WTC11 (cell line): Measurements from ENCODE around the gene ADK.
"Not testable (repeated sequence)": the region's sequence is repeated elsewhere in the genome, so short reads cannot be mapped to it uniquely, and the experiment has no call there.

Experiments
- ATF1 ChIP-seq: sonication (generic); formaldehyde crosslinking; IDR thresholded peaks from 2 replicates; pipeline ENCODE4 v1.8.1; 2023; ENCODE audit warnings: mild to moderate bottlenecking, moderate library complexity, missing genetic modification reagents
- JUN ChIP-seq: sonication (generic); formaldehyde crosslinking; IDR thresholded peaks from 2 replicates; pipeline ENCODE4 v1.8.0; 2023; ENCODE audit warnings: mild to moderate bottlenecking, missing genetic modification reagents
- NR1H2 ChIP-seq: sonication (generic); formaldehyde crosslinking; IDR thresholded peaks from 2 replicates; pipeline ENCODE4 v1.9.0; 2021; ENCODE audit warnings: mild to moderate bottlenecking, moderate library complexity, missing genetic modification reagents
- ZBTB43 ChIP-seq: sonication (generic); formaldehyde crosslinking; IDR thresholded peaks from 2 replicates; pipeline ENCODE4 v1.8.1; 2023; ENCODE audit warnings: mild to moderate bottlenecking, missing genetic modification reagents
- ZNF121 ChIP-seq: sonication (generic); formaldehyde crosslinking; IDR thresholded peaks from 2 replicates; pipeline ENCODE4 v1.8.0; 2023; ENCODE audit warnings: missing genetic modification reagents
- ZNF512 ChIP-seq: sonication (generic); formaldehyde crosslinking; IDR thresholded peaks from 2 replicates; pipeline ENCODE4 v1.8.1; 2022; ENCODE audit warnings: missing genetic modification reagents, borderline replicate concordance
- TF ChIP-seq, protein P1 (sequence below): fragments of 200-600 bp; IDR thresholded peaks from 2 replicates; pipeline ENCODE4 v1.8.0; 2022; ENCODE audit warnings: antibody characterized with exemption

DNA sequence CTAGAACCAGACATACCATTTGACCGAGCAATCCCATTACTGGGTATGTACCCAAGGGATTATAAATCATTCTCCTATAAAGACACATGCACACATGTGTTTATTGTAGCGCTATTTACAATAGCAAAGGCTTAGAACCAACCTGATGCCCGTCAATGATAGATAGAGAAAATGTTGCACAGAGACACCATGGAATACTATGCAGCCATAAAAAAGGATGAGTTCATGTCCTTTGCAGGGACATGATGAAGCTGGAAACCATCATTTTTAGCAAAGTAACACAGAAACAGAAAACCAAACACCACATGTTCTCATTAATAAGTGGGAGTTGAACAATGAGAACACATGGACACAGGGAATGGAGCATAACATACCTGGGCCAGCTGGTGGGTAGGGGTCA lies 202.0 kb downstream of the ADK start:
- TF ChIP-seq, protein P1, sequence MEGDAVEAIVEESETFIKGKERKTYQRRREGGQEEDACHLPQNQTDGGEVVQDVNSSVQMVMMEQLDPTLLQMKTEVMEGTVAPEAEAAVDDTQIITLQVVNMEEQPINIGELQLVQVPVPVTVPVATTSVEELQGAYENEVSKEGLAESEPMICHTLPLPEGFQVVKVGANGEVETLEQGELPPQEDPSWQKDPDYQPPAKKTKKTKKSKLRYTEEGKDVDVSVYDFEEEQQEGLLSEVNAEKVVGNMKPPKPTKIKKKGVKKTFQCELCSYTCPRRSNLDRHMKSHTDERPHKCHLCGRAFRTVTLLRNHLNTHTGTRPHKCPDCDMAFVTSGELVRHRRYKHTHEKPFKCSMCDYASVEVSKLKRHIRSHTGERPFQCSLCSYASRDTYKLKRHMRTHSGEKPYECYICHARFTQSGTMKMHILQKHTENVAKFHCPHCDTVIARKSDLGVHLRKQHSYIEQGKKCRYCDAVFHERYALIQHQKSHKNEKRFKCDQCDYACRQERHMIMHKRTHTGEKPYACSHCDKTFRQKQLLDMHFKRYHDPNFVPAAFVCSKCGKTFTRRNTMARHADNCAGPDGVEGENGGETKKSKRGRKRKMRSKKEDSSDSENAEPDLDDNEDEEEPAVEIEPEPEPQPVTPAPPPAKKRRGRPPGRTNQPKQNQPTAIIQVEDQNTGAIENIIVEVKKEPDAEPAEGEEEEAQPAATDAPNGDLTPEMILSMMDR: not testable (repeated sequence)
- TF ChIP-seq ATF1 (CRISPR knock-in tag); ZNF512 (CRISPR knock-in tag); ZNF121; NR1H2 (CRISPR knock-in tag); ZBTB43 (CRISPR knock-in tag); JUN: not testable (repeated sequence)
